MCF 10A (cell line): Measurements from ENCODE around the gene CLEC18B. TPM values are rescaled to one million over a fixed set of nuclear protein-coding genes. Genes with fewer than 3 reads are reported as not detected.
A peak's percentile ranks its signal among the peaks of the same experiment; 100 is the strongest.

ENCODE experiments used
- BruUV-seq: library from RNA; stranded (reverse); fragments of 400-500 nt; replicated peaks from 2 replicates; lab custom pipeline; 2021; lab: Mats Ljungman, UMichigan
- CTCF ChIA-PET: fragments of 300-600 bp; sonication (Branson Sonifier 250); formaldehyde crosslinking; extraction: SDS; loops from one replicate; lab custom pipeline; 2021; ENCODE audit warnings: antibody characterized with exemption, inconsistent platforms; lab: Yijun Ruan, JAX
- POLR2A ChIA-PET: fragments of 300-600, 350-650 bp; sonication (Branson Sonifier 250); formaldehyde crosslinking; extraction: SDS; loops from one replicate; lab custom pipeline; 2020; ENCODE audit warnings: antibody characterized with exemption, inconsistent platforms; lab: Yijun Ruan, JAX
- DNase-seq: peaks from one replicate; pipeline ENCODE4 v3.0.0-alpha.2; 2018; ENCODE audit not compliant: unreplicated experiment
- H3K27ac Mint-ChIP-seq: one replicate; pipeline ENCODE4 v1.8.0; 2022; ENCODE audit warnings: mild to moderate bottlenecking, low read depth, mixed read lengths; ENCODE audit not compliant: unreplicated experiment
- H3K27me3 Mint-ChIP-seq: one replicate; pipeline ENCODE4 v1.8.0; 2022; ENCODE audit warnings: mixed read lengths; ENCODE audit not compliant: insufficient read depth, unreplicated experiment
- H3K36me3 Mint-ChIP-seq: one replicate; pipeline ENCODE4 v1.8.0; 2022; ENCODE audit warnings: mild to moderate bottlenecking, moderate library complexity, mixed read lengths; ENCODE audit not compliant: insufficient read depth, unreplicated experiment
- H3K4me1 Mint-ChIP-seq: one replicate; pipeline ENCODE4 v1.8.0; 2022; ENCODE audit warnings: mixed read lengths; ENCODE audit not compliant: insufficient read depth, unreplicated experiment
- H3K4me3 Mint-ChIP-seq: one replicate; pipeline ENCODE4 v1.8.0; 2022; ENCODE audit warnings: mild to moderate bottlenecking, moderate library complexity, mixed read lengths; ENCODE audit not compliant: unreplicated experiment
- H3K9me3 Mint-ChIP-seq: one replicate; pipeline ENCODE4 v1.8.0; 2022; ENCODE audit warnings: mixed read lengths; ENCODE audit not compliant: unreplicated experiment
- CTCF ChIP-seq: fragments of 200-600 bp; IDR thresholded peaks from one replicate; pipeline ENCODE4 v1.8.0; 2022; ENCODE audit warnings: antibody characterized with exemption, mild to moderate bottlenecking; ENCODE audit not compliant: unreplicated experiment
- intact Hi-C: fragments of 100-400 bp; cut with micrococcal nuclease; formaldehyde crosslinking; loops from 2 replicates; pipeline ENCODE4 v1.14.1; 2022
- total RNA-seq: library from RNA; stranded (reverse); gene quantifications from 2 replicates; pipeline ENCODE4 v1.2.3, GENCODE V29; 2022

Gene CLEC18B
- total RNA-seq, 1 experiment from 2014 or later: 0.89 TPM

GRCh38 chr16:74465851-74466685 is 44.8 kb upstream of the CLEC18B start:
- no peaks in the 10 kb centered on the region for H3K27me3 Mint-ChIP-seq
- H3K27ac Mint-ChIP-seq: no peak overlapping the region
- DNase-seq: no peak
- POLR2A ChIA-PET: interaction anchor here (3.0 kb wide), 1 partner anchor 10 kb away, joined by 12 read pairs; no protein-coding TSS in a partner anchor
- H3K9me3 Mint-ChIP-seq: no peaks in the 10 kb centered on the region
- TF ChIP-seq CTCF: no peak
- peaks cover 16% of the 10 kb centered on the region for H3K4me1 Mint-ChIP-seq
- no TSS peak for BruUV-seq
- intact Hi-C loops: no loop called here
- peaks cover 88% of the 10 kb centered on the region for H3K36me3 Mint-ChIP-seq
- no peak overlapping the region for H3K4me3 Mint-ChIP-seq
- CTCF ChIA-PET: interaction anchor here (0.6 to 1.9 kb wide), 4 partner anchors 12 to 156 kb away, joined by 3 to 9 read pairs (median 4); no protein-coding TSS in a partner anchor

DNA sequence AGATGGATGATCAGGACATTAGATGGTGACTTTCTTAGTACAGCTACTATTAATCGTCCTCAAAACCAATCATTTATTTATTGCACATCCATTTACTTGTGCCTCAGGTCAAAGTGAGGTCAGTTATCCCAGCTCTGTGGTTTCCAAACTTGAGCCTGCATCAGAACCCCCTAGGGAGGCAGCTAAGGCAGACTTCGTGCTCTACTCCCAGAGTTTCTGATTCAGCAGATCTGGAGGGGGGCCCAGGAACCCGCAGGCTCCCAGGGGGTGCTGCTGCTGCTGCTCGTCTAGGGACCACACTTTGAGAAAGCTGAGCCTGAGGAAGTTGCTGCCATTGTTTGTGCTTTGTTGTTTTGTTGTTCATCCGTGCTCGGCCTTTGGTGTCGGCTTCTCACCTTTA is 44.0 kb upstream of the CLEC18B start:
- Mint-ChIP-seq H3K36me3 (peaks cover 88% of the 10 kb centered on the region), H3K27ac (no peak overlapping the region), H3K9me3 (no peaks in the 10 kb centered on the region), H3K27me3 (no peaks in the 10 kb centered on the region), H3K4me3 (no peak overlapping the region), H3K4me1 (peaks cover 16% of the 10 kb centered on the region)
- no peak for TF ChIP-seq CTCF
- no TSS peak for BruUV-seq
- intact Hi-C loops: no loop called here
- DNase-seq: no peak
- ChIA-PET CTCF (interaction anchor here (0.9 to 2.5 kb wide), 4 partner anchors 11 to 20 kb away, joined by 3 to 9 read pairs (median 6); no protein-coding TSS in a partner anchor), POLR2A (interaction anchor here (0.6 to 3.0 kb wide), 2 partner anchors 11 to 140 kb away, joined by 3 to 12 read pairs; no protein-coding TSS in a partner anchor)

- no peak overlapping the region for H3K4me3 Mint-ChIP-seq
- no peaks in the 10 kb centered on the region for H3K9me3 Mint-ChIP-seq
- peaks cover 77% of the 10 kb centered on the region for H3K36me3 Mint-ChIP-seq
- DNase-seq: no peak
- peaks cover 16% of the 10 kb centered on the region for H3K4me1 Mint-ChIP-seq
- ChIA-PET CTCF (interaction anchor here (2.5 kb wide), 1 partner anchor 14 kb away, joined by 7 read pairs; no protein-coding TSS in a partner anchor), POLR2A (interaction anchor here (1.2 to 3.0 kb wide), 4 partner anchors 12 to 143 kb away, joined by 4 to 12 read pairs (median 8); partner anchors contain the start of gene GLG1)
- H3K27ac Mint-ChIP-seq: peak overlapping the region; percentile 82
- BruUV-seq: no TSS peak
- TF ChIP-seq CTCF: no peak
- intact Hi-C loops: no loop called here
- H3K27me3 Mint-ChIP-seq: no peaks in the 10 kb centered on the region
Observed at GRCh38 chr16:74463888-74464287, 42.6 kb upstream of the CLEC18B start.

GRCh38 chr16:74462361-74462760 is 41.1 kb upstream of the CLEC18B start:
- Mint-ChIP-seq H3K9me3 (no peaks in the 10 kb centered on the region), H3K4me1 (peaks cover 16% of the 10 kb centered on the region), H3K27me3 (no peaks in the 10 kb centered on the region), H3K27ac (peak overlapping the region; percentile 82), H3K36me3 (peaks cover 73% of the 10 kb centered on the region), H3K4me3 (peak overlapping the region; percentile 5)
- POLR2A ChIA-PET: interaction anchor here (0.7 to 3.4 kb wide), 13 partner anchors 11 to 204 kb away, joined by 3 to 46 read pairs (median 5); partner anchors contain the start of genes GLG1, PSMD7 and RFWD3
- CTCF ChIA-PET: interaction anchor here (0.8 to 3.5 kb wide), 4 partner anchors 13 to 160 kb away, joined by 4 to 20 read pairs (median 6); no protein-coding TSS in a partner anchor
- intact Hi-C loops: no loop called here
- peak; percentile 75 for DNase-seq
- no peak for TF ChIP-seq CTCF
- BruUV-seq: no TSS peak
